Measurements from ENCODE around the gene CATSPERZ.

GRCh38 chr11:64296830-64297698 is 3.1 kb upstream of the CATSPERZ start:
- no peak for TF ChIP-seq POLR2A (IDR thresholded peaks at IDR 0.05)
- TF ChIP-seq CTCF (IDR thresholded peaks at IDR 0.05) = no peak
- no peak for TF ChIP-seq POLR2AphosphoS5 (IDR thresholded peaks at IDR 0.05; ENCODE audit: insufficient read depth in 1 of 2, low read depth in 1 of 2)
